NCI-H2227 (cell line): Measurements from ENCODE around the gene THOC7.

ENCODE experiments used
- DNase-seq: peaks from one replicate; lab custom pipeline; 2025; ENCODE audit not compliant: unreplicated experiment; lab: John Stamatoyannopoulos, UW

Gene THOC7

DNA sequence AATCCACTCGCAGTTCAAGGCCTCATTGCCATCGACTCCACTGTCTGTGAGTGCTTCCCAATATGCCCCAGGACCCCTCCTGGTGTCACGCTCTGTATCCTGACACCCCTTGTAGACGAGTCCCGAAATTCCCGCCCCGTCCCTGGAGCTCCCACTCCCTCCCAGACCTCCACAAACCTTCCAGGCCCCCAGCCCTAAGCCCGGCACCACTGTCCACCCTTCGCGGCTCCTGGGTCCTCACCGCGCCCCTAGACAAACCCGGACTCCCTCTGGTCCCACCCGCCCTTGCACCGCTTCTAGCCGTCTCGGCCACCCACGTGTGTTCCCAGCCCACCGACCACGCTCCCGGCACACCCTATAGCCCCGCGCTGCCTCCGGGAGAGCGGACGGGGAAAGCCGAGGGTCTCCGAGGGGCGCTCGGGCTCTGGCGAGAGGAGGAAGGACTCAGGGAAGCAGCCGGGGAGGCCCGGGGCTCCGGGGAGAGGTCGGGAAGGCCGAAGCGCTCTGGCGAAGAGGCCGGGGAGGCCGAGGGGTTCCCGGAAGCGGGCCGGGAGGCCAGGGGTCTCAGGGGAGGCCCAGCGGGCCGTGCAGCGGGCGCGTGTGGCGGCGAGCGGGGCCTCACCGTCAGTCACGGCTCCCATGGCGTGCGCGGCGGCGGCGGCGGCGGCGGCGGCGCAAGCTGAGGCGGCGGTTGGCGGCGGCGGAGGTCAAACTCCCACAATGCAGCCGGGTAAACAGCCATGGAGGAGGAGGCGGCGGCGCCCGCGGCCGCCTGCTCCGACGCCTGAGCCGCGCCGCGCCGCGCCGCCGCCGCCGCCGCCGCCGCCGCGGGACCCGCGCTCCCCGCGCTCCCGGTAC, at the start of gene THOC7, which contains the start of gene ATXN7:
Gene THOC7, minus strand, starts transcription at position 656 of the 858 bp plus-strand sequence. Its CDS starts 15 bp downstream, at position 641.
Gene ATXN7, plus strand, starts transcription at position 718 of the 858 bp plus-strand sequence. CDS start 48,732 bp downstream, outside the sequence.
- peak; percentile 70 for DNase-seq

DNA sequence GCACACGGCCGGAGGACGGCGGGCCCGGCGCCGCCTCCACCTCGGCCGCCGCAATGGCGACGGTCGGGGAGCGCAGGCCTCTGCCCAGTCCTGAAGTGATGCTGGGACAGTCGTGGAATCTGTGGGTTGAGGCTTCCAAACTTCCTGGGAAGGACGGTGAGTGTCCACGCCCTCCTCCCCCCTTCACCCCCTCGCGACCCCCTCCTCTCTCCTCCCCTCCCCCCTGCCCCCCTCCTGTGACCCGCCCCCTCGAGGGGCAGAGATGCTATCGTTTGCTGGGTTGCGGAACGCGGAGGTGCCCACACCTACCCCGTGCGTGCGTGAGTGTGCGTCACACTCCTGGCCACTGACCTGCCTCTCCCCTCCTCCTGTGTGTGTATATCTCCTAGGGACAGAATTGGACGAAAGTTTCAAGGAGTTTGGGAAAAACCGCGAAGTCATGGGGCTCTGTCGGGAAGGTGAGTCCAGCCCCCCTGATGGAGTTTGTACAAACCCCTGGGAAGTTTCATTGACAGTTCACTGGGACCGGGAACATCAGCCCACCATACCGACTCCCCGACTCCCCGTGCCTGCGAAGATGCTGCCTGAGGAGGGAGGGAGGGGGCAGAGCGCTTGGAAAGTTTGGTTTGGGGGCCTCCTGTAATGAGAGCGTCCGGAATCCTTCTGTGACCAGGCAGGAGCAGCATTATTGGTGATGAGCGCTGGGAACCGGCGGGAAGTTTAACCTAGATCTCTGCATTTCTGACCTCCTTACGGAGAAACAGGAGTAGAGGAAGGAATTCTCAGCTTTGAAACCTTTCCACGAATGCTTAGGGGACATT, 49.4 kb upstream of the THOC7 start:
- peak; percentile 54 for DNase-seq

DNA sequence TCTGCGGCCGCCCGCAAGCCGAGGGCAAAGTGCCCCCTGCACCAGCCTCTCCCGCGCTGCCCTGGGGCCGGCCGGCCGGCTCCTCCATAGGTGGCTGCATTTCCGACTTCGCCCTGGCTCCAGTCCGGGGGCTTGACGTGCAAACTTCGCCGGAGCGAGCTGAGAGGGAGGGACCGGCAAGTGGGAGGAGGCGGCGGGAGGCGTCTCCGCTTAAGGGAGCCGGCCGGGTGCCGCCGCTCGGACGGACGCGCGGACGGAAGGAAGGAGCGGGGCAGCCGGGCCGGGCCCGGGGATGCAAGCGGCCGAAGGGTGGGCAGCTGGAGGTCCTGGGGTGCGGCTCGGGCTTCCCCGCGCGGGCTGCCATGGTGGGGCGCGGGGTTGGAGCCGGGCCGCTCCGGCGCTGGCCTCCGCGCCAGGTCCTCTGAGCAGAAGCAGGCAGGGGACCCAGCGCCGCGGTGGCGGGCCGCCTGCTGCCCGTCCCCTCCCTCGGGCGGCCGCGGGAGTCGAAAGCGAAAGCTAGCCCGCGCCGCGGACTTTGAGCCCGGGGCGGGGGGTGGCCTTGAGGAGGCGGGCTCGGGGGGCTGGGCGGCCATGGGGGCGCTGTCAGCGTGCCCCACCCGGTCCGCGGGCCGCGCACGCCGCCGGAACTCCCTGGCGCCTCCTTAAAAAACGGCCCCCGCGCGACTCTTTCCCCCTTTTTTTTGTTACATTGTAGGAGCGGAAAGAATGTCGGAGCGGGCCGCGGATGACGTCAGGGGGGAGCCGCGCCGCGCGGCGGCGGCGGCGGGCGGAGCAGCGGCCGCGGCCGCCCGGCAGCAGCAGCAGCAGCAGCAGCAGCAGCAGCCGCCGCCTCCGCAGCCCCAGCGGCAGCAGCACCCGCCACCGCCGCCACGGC, 48.5 kb upstream of the THOC7 start, which contains the start of gene SCAANT1:
Gene SCAANT1, minus strand, starts transcription at position 511 of the 895 bp plus-strand sequence.
- DNase-seq: peak; percentile 79

DNA sequence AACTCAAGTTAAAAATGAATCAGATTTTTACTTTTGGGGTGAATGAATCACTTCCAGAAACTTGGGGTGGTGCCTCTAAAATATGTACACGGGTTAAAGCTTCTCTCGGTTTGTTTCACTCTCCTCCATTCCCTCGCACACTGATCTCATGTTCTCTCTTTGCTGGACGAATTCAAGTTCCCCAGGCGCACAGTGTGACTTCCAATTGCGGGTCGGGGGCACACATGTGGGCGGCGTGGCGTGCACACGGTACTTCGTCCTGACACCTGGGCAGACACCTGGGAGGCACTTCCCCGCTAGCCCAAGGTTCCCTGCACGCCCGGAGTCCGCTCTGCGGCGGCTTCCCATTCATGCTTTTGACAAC, 47.9 kb upstream of the THOC7 start:
- no peak for DNase-seq

DNA sequence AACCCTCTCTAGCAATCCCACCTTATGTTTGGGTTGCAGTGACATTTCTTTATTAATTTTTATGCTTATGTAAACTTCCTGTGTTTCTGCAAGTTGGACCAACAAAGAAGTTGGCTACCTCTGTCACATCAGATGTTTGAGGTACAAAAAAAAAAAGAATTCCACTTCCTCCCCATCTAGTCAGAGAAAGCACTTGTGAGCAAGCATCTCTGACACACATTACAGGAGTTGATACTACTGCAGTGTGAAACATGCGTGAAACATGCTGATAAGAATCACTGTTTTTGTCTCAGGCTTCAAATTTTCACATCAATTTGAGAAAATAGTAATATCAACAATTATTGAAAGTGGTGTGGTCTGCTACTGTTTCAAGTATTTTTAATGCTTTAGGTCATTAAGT, 47.3 kb upstream of the THOC7 start:
- no peak for DNase-seq

DNA sequence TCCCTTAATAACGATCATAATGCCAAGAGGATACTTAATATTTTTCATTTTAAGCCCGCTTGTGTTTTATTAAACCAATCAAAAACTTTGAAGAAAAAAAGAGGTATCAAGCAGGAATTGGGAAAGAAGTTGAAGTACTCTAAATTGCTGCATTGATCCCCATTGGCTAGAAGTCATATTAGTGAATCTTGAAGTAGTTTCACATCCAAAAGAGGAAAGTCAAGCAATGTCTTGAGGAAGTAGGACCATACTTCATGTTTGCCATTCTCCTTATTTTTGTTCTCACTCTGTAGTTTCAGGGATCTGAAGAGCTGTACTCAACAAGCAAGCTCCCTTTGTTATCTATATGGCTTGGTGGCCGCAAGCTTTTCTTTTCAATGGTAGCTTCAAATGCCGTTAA, 46.4 kb upstream of the THOC7 start:
- no peak for DNase-seq

DNA sequence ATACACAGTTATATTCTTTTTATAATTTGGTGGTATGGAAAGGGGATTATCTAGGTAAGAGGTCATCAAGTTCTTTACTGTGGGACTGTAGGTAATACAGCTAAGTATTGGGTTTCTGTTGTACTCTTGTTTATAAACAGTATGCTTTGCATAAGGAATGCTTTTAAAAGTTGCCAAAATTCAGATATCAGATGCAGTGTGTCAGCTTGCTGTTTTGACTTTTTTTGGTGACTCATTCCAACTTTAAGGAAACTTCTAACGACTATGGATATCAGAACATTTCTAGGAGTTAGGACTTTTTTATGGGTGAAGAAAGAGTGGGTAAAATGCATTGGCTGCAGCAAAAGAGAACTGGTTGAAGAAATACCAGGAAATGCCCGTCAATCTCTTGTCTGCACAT, 45.8 kb upstream of the THOC7 start:
- DNase-seq: no peak

DNA sequence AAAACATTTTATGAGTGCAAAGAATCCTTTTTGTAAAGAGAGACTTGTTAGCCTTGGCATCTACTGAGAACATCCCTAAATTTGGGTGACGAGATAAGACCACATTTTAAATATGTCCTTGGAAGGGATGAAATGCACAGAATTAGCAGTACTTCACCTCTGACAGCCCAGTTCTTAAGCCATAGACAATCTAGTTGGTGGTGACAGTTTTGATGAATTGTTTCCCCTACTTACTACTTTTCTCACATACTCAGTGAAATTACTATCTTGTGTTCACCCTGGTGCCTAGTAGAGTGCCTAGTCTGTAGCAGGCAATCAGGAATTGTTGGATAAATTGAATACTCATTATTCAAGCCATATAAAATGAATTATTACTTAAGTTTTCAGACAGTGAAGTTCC, 45.2 kb upstream of the THOC7 start:
- DNase-seq: no peak

DNA sequence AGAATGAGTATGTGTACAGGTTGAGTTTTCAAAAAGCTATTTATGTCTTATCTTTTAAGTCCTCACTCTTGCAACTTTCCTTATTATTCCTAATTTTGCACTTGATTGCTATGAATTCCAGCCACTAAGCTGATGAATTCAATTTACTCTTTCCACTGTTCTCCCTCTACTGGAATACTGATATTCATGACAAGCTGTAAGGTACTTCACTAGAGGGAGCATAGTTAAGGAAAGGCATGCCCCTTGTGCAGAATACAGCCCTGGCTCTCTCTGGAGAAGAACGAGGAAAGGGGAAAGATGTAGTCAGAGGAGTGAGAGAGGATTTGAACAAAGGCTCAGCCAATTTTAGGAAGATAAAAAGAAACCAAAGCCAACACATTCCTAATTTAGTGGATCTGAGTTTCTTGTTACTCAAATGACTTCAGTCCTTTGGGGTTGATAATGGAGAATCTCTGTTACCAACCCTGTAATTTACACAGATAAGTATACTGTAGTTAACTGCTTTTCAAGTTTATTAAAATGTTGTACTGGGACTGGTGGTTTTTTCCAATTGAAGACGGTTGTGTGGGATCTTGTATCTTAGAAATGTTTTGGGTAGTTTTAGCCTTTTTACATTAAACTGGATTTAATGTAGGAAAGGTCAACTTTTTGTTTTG, 44.6 kb upstream of the THOC7 start:
- DNase-seq: peak; percentile 15

DNA sequence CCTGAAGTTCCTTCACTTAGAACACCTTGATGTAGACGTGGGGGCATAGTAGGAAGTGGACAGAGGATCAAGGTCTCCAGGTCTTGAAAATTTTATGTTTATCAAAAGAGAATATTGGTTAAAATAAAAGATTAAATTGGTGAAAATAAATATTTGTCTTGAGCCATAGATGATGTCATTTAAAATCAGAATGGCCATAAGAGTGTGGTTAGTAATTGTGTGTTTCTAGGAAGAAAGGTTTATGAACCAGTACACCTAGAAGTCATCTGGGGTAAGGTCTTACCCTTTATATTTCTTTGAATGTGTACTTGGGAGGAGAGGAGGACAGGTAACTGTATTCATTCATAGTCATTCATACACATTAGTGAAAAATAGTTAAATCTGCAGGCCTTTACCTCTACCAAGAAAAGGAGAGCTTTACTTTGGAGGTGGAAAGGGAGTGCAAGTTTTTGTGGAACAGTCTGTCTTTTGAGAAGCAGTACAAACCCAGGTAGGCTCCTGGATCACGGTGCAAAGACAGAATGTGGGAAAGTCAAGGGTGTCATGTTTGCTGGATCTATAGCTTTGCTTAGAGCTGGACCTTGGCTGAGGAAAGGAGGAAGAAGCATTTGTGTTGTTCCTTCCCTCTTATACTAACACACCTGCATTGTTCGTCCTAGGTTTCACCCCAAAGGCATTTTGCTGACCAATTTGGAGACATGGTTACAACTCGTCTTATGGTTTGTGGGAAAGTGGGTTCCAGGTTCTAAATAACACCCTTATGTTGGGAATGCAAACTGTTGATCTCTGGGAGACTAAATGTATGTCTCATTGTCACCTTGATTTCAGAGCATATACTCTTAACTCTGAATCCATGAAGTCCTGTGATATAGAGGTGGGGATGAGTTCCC, 42.4 kb upstream of the THOC7 start:
- no peak for DNase-seq

DNA sequence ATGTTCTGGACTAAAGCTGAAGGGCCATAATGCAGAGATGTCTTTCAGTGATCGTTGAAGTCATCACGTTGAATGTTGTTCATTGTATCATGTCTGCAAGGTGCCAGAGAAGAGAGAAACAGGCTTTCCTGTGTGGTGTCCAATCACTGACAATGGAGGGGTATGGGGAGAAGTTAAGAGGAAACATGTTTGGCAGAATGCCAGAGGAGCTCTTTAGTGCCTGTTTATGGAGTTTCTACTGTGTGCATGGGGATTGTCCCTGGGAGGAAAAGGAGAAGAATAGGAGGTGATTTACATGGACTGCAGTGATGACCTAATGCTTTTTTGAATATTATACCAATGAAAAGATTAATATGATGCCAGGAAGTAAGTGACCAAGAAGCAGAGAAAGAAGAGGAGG, 36.9 kb upstream of the THOC7 start:
- DNase-seq: peak; percentile 48

DNA sequence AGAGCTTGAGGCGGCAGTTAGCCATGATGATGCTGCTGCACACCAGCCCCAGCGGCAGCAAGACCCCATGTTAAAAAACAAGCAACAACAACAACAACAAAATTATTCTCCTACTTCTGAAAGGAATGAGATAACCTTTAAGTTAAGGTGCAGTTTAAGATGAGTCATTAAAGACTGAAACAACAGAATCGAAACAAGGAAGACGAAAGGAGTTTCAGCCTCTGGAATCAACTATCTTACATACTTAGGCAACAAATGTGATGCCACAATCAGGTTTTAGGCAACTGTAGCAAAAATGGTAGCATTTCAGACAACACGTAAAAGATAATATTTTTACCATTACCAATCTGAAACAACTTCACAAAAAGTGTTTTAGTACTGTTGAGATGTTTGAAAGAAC, 36.4 kb upstream of the THOC7 start:
- DNase-seq: no peak

DNA sequence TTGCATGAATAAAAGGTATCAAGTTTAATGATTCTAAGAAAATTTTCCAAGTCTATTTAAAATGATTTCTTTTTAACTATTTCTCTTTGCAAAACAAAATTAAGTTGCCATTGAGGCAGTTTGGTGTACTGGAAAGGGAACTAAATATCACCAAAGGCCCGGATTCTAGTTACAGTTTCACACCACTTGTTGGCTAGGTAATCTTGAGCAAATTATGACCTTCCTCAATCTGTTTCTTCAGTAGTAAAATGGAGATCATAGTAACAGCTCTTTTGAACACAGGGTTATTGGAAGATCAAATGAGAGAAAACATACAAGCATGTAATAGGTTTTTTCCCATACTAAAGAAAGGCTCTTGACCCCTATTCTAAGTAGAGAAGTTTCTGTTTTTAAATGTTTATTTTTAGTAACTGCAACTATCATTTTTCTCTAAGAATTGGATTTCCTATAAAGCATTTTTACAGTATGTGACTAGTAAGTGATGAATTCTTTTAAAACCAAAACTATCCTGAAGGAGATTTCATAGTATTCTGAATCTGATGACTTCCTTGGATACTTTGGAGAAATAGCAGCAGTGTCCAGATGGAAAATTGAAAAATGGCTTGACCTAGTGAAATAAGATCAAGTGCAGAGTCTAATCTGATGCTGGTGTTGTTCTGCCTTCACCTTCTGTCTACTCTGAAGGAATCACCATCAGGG, 32.9 kb upstream of the THOC7 start:
- DNase-seq: no peak

DNA sequence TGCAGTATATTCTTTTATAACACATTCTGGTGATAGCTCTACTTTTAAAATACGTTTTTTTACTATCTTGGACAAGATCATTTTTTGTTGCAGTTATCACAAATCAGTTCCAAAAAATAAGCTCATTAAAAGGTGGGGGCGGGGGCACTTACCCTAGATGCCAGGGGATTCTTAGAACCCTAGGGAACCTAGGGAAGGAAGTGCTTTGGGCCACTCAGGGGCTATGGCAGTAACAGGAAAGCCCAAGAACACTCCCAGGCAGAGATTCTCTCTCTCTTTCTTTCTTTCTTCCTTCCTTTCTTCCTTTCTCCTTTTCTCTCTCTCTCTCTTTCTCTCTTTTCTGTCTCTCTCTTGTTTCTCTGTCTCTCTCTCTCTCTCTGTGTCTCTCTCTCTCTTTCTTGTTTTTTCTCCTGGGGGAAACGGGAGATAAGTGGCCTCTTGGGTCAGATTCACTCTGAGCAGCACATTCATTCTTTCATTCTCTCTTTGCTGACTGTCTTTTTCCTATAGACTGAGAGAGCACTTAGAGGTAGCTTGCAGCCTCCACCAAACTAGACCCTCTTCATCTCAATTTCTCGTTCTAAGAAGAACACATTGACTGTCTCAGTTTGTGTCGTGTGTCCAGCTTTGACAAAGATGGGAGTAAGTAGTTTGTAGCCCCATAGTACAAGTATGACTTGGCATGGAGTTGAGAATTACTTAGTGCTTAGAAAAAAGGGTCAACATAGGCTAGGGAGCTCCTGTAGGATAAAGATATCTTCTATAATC, 32.0 kb upstream of the THOC7 start:
- DNase-seq: no peak

DNA sequence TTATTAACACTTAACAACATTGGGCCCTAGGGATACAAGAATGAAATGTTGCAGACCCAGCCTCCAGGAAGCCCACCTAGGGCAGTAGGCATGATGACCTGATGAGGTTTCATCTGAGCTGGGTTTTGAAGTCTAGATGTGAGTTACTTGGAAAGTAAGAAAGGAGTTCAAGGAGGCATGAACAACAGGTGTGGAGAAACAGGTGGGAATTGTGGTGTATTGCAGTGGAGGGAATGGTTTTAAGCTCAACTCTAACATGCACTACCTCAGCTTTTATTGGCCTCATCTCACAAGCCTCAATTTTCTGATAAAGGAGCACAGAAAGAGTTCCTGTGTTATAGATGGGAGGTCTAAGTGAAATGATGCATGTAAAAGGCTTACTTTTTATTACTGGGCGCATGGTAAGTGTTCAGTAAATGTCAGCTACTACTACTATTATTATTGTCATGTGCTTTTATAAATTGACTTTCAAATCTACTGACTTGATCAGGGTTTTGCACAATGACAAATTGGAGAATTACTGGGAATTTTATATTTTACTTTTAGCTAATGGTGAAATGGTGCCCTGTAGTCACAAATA, 29.3 kb upstream of the THOC7 start:
- no peak for DNase-seq

DNA sequence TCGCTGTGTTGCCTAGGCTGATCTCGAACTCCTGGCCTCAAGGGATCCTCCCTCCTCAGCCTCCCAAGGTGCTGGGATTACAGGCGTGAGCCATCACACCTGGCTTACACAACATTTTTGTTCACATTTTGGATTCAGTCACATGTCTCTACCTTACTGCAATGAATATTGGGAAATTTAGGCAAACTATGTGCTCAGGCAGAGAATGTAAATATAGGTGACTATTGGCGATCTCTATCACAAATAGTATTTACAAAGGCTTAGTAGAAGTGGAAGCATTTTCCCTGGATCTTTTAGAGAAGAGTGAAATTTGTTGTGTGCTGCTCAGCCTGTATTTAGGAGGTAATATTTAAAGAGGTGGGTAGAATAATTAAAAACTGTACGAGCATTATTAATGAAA, 27.9 kb upstream of the THOC7 start:
- no peak for DNase-seq

DNA sequence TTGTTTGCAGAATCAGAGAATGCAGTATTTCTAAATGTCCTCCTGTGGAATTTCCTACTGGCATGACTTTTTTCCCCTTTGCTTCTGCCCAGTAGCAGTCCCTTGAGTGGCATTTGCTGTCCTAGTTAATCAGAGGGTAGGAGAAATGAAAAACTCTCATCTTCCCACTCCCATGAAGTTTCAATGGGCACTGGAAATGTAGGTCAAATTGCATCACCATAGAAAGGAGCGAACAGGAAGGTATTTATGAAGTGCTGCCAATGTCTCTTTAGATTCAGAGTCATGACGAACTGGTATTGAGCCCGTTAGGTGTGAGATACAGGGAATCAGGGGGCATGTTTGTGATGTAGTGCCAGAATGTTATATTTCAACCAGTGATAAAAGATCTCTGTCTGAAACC, 23.3 kb upstream of the THOC7 start:
- DNase-seq: no peak

DNA sequence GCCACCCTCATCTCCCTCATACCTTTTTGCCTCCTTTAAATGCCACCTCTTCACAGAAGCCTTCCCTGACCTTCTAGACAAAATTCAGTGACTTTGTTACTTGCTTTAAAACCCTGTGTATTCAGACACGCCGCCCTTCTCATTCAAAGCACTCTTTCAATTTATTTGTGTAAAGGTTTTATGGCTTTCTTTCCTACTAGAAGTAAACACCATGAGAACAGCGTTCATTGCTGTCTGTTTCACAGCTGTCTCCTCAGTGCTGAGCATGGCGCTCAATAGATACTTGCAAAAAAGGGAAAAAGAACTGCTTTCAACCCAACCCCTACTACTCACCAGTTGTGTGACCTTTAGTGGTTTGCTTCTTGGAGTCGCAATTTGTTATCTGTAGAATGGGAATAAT, 17.0 kb upstream of the THOC7 start:
- DNase-seq: no peak
